Bronchial epithelial cell (primary cell): ENCODE measurements around the gene HOXC9. TPM values are rescaled to one million over a fixed set of nuclear protein-coding genes. Genes with fewer than 3 reads are reported as not detected.

ENCODE experiments used
- DNase-seq: peaks from one replicate; pipeline ENCODE4 v3.0.0-alpha.2; 2010; ENCODE audit warnings: low read depth
- FAIRE-seq: peaks from 2 replicates; lab custom pipeline; 2011; peaks lifted over from hg19 to GRCh38; lab: Jason Lieb, UNC
- H3K27me3 ChIP-seq: 2 replicates; pipeline ENCODE4 v1.5.1; 2011; ENCODE audit warnings: low read length; ENCODE audit not compliant: control insufficient read depth, insufficient read depth
- H3K36me3 ChIP-seq: 2 replicates; pipeline ENCODE4 v1.5.1; 2011; ENCODE audit warnings: low read length; ENCODE audit not compliant: control insufficient read depth, insufficient read depth
- H3K4me3 ChIP-seq: 2 replicates; pipeline ENCODE4 v1.5.1; 2011; ENCODE audit warnings: mild to moderate bottlenecking, low read depth, low read length, control low read depth
- total RNA-seq: library from RNA; depleted of rRNA; stranded (reverse); fragments of >200 nt; gene quantifications from 2 replicates; pipeline ENCODE4 v1.2.1, GENCODE V29; 2014
- TF ChIP-seq, protein P1 (sequence below): IDR thresholded peaks from 2 replicates; pipeline ENCODE4 v1.5.1; 2011; ENCODE audit warnings: mild to moderate bottlenecking, moderate library complexity, low read length, control low read depth, inconsistent platforms; ENCODE audit not compliant: insufficient read depth, severe bottlenecking

Gene HOXC9
- total RNA-seq, 1 donor from 2014 or later: not detected

DNA sequence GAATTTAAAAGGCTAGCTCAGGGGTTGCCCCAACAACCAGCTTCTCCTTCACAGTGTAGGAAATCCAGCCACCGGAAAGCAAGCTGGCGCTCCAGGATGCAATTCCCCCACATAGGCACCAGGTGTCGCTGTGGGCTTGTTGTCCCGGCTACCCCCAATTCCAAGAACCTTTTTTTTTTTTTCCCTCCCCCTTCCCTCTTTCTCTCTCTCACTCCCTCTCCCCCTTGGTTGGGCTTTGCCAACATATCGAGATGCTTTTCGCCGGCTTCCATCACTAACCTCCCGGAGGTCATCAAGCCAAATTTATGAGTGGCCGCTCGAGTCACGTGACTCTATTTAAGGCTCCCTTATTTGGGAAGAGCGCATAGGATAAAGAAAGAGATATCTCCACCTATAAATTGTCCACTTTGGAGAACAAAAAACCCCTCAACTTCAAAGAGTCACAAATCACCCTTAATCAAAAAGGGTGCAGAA lies 32.7 kb downstream of the HOXC9 start, which contains the start of gene HOXC5:
Gene HOXC5 (plus strand): TSS at position 424 of the 474 bp plus-strand sequence. CDS start 73 bp downstream, outside the sequence.
- H3K27me3 ChIP-seq: peaks cover 67% of the 10 kb centered on the region
- DNase-seq: peak; percentile 49
- FAIRE-seq: no peak
- TF ChIP-seq, protein P1, sequence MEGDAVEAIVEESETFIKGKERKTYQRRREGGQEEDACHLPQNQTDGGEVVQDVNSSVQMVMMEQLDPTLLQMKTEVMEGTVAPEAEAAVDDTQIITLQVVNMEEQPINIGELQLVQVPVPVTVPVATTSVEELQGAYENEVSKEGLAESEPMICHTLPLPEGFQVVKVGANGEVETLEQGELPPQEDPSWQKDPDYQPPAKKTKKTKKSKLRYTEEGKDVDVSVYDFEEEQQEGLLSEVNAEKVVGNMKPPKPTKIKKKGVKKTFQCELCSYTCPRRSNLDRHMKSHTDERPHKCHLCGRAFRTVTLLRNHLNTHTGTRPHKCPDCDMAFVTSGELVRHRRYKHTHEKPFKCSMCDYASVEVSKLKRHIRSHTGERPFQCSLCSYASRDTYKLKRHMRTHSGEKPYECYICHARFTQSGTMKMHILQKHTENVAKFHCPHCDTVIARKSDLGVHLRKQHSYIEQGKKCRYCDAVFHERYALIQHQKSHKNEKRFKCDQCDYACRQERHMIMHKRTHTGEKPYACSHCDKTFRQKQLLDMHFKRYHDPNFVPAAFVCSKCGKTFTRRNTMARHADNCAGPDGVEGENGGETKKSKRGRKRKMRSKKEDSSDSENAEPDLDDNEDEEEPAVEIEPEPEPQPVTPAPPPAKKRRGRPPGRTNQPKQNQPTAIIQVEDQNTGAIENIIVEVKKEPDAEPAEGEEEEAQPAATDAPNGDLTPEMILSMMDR: peak; percentile 94
- no peaks in the 10 kb centered on the region for H3K36me3 ChIP-seq
- H3K4me3 ChIP-seq: no peak within 1 kb of the TSS

DNA sequence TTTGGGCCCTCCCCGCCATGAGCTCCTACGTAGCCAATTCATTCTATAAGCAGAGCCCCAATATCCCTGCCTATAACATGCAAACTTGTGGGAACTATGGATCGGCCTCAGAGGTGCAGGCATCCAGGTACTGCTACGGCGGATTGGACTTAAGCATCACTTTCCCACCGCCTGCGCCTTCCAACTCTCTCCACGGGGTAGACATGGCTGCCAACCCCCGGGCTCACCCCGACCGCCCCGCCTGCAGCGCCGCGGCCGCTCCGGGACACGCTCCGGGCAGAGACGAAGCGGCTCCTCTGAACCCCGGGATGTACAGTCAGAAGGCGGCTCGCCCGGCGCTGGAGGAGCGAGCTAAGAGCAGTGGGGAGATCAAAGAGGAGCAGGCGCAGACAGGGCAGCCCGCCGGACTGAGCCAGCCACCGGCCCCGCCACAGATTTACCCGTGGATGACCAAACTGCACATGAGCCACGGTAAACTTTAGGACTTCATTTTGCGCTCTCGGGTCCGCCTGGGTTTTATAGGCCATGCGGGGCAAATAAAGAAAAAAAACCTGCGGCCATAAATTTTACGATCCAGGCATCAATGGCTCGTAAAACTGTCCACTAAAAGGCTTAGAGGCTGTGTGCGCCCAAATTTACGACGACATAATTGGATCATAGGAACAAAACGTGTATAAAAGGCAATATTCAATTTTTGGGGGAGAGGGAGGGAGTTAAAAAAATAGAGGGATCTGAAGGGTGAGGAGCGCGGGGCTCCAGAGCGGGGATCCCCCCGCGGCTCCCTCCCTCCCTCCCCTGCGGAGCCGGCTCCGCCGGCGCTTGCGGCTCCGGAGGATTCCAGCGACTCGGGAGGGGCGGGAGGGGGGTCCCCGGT lies 33.4 kb downstream of the HOXC9 start:
- no peak for DNase-seq
- TF ChIP-seq, protein P1: no peak
- Histone ChIP-seq H3K27me3 (peaks cover 70% of the 10 kb centered on the region), H3K36me3 (no peaks in the 10 kb centered on the region), H3K4me3 (no peak overlapping the region)
- FAIRE-seq: no peak

DNA sequence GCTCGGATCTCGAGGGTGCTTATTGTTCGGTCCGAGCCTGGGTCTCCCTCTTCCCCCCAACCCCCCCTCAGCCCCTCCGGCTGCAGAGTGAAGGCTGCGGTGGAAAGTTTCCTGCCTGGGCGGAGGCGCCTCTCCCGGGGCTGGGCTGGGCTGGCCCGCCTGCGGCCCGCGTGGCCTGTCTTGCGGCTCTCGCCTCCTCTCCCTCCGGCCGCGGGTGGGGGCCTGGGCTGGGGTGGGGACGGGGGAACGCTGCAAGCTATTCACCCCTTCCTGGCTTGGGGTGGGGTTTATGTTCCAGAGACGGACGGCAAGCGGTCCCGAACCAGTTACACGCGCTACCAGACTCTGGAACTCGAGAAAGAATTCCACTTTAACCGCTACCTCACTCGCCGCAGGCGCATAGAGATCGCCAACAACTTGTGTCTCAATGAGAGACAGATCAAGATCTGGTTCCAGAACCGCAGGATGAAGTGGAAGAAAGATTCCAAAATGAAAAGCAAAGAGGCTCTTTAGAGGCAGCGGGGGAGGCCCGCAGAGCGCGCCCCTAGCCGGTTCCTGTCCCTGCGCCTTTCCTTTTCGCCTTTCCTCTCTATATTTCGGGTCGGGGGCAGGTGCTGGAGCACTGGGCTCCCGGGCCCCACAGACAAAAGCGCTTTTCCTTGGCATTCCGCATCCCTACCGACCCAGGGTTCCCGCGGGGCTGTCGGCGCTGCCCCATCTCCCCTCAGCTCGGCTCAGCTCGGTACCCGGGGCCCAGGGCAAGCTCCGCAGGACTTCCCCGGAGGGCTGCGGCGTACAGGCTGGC lies 34.2 kb downstream of the HOXC9 start:
- Histone ChIP-seq H3K27me3 (peaks cover 71% of the 10 kb centered on the region), H3K4me3 (no peak overlapping the region), H3K36me3 (no peaks in the 10 kb centered on the region)
- DNase-seq: no peak
- FAIRE-seq: no peak
- TF ChIP-seq, protein P1: no peak

DNA sequence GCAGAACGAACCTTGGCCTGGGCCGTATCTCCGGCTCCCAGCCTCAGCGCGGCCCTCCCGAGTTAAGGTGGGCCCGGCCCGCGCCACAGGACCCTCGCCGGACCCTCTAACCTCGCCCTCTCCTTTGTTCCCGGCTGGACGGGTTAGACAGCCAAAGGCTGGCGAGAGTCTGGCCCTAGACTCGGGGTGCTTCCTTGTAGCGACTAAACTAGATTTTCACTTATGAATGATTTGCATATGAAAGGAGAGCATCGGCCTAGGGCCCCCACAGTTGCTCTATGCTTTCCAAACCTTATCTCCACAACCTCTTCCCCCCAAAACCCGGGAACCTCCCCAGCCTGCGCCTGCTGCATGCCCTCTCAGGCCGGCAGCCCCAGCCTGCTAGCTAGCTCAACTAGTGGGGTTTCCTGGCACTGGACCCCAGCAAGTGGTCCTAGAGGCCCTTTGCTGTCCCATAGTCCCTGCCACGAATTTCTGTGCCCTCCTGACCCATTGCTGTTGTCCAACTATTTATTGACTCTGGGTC lies 34.9 kb downstream of the HOXC9 start:
- no peak overlapping the region for H3K4me3 ChIP-seq

DNA sequence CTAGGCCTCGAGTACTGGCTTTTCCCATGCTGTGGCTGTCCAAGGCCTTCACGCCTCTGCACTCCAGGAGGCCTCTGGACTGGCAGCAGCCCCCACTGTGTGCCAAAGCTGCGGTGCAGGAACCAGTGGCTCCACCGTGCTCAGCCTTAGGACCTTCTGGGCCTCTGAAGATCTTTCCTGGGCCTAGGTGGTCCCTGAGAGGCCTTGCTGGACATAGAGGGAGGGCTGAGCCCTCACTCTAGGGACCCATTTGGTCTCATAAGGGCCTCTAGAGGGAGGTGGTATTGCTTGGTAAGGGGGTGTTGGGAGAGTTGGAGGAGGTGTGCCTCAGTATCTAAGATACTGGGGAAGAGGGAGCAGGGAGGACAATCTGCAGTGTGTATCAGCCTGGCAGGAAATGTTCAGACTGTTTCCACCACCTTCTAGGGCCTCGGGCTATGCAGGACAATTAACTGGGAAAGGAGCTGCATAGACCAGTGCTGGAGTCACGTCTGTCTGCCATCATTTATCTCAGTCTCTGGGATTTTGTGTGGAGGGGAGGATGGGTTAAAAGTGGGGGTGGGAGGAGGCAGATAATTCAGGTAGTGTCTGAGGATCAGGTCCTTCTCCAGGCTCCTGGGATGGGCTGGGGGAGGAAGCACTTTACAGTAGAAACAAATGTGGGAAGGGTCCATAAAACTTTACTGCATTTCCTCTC lies 35.8 kb downstream of the HOXC9 start:
- Histone ChIP-seq H3K4me3 (no peak overlapping the region), H3K27me3 (peaks cover 68% of the 10 kb centered on the region), H3K36me3 (no peaks in the 10 kb centered on the region)
- TF ChIP-seq, protein P1: no peak
- no peak for FAIRE-seq
- no peak for DNase-seq

More for the DNA sequence above, 34.9 kb downstream of the HOXC9 start:
- Histone ChIP-seq H3K27me3 (peaks cover 71% of the 10 kb centered on the region), H3K36me3 (no peaks in the 10 kb centered on the region)
- TF ChIP-seq, protein P1: no peak
- no peak for FAIRE-seq
- no peak for DNase-seq
